Right hindlimb (tissue), 1 donor: ENCODE results near the gene BRINP1.

Experiments
- DNase-seq: peaks from one replicate; pipeline ENCODE4 v3.0.0-alpha.2; 2018

The BRINP1 gene

GRCh38 chr9:119273984-119274665 is 95.1 kb downstream of the BRINP1 start:
- no peak for DNase-seq

- no peak for DNase-seq
Observed at GRCh38 chr9:119273325-119273904, 95.8 kb downstream of the BRINP1 start.

DNA sequence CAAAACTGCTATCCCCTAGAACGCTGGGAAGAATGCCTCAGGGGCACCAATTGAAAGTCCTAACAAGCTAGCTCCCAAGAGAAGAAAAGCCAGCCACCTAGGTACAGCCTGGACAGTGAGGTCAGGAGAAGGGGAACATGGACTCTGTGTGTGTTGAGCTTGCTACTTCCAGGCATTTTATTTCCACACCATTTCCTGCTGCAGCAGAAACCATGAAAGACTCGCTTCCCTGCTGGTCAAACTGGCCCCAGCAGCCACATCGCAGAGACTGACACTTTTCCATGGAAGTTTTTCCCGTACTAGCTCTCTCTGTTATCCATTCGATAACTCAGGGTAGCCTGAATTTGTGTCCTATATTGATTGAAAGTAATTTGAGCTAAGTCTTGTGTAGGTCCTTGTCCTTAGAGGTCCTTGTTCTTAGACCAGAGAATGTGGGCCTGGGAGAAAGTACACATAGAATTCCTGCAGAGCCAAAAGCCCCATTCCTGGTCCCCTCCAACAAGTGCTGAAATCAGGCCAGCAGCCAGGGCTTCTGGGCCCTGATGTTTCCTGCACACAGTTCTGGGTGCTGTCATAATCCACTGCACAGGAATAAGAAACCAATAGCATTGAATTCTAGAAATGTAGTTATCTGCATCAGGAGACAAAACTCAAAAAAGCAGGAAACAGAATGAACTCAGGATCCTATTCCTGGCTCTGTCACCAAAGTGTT is 96.6 kb downstream of the BRINP1 start:
- DNase-seq = no peak

- DNase-seq = no peak
Observed at GRCh38 chr9:119268985-119269384, 100.2 kb downstream of the BRINP1 start.

GRCh38 chr9:119264165-119264564 is 105.1 kb downstream of the BRINP1 start:
- DNase-seq = no peak

GRCh38 chr9:119257592-119257991 is 111.6 kb downstream of the BRINP1 start:
- DNase-seq = no peak

- no peak for DNase-seq
Observed at GRCh38 chr9:119255116-119255515, 114.1 kb downstream of the BRINP1 start.

DNA sequence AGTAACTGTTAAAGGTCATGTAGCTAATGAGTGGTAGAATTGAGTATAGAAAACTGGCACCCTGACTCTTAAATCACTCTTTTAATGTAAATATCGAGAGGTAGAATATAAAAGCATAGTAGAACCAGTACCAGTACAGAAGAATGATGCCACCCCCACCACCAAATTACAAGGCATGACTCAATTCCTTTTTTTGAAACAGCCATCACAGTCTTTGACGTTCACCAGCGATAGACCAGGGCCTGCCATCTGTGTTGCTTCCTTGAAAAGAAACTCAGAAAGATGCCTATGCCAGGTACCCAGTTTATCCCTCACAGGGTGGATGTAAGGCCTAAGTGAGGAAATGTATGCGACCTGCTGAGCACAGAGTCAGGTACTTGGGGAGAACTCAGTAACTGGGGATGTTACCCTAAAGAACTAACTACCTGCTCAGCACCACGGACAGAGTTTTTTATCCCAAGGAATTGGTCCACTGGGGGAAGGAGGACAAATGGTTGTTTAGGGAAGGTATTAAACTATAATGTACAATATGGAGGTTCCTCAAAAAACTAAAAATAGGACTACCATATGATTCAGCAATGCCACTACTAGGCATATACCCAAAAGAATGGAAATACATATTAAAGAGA is 116.5 kb downstream of the BRINP1 start:
- no peak for DNase-seq

- DNase-seq = no peak
Observed at GRCh38 chr9:119251936-119252335, 117.3 kb downstream of the BRINP1 start.

DNA sequence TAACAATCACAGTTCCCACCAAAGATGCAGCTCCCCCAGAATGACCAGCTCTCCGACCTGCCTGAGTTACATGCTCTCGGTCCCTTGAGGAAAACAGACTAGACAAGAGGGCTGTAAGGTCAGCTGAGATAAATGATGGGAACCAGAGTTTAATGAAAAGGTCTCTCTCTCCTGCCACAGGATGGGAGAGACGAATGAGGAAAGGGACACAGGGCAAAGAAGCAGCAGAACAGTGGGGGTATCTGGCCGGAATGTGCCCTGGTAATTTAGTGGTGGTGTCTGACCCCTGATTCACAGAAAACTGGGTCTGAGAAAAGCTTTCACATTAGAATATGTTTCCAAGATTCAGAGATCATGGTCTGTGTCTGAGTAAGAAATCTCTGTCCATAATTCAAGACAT is 118.5 kb downstream of the BRINP1 start:
- no peak for DNase-seq

- DNase-seq = no peak
Observed at GRCh38 chr9:119240546-119240945, 128.7 kb downstream of the BRINP1 start.

GRCh38 chr9:119234636-119235035 is 134.6 kb downstream of the BRINP1 start:
- DNase-seq = no peak

GRCh38 chr9:119227422-119227821 is 141.8 kb downstream of the BRINP1 start:
- DNase-seq = no peak

- DNase-seq = no peak
Observed at GRCh38 chr9:119224431-119224830, 144.8 kb downstream of the BRINP1 start.

GRCh38 chr9:119221276-119221675 is 148.0 kb downstream of the BRINP1 start:
- no peak for DNase-seq

GRCh38 chr9:119218293-119218692 is 150.9 kb downstream of the BRINP1 start:
- DNase-seq = no peak

GRCh38 chr9:119216651-119217331 is 152.4 kb downstream of the BRINP1 start:
- peak; percentile 85 for DNase-seq

- DNase-seq = no peak
Observed at GRCh38 chr9:119215651-119216050, 153.6 kb downstream of the BRINP1 start.

DNA sequence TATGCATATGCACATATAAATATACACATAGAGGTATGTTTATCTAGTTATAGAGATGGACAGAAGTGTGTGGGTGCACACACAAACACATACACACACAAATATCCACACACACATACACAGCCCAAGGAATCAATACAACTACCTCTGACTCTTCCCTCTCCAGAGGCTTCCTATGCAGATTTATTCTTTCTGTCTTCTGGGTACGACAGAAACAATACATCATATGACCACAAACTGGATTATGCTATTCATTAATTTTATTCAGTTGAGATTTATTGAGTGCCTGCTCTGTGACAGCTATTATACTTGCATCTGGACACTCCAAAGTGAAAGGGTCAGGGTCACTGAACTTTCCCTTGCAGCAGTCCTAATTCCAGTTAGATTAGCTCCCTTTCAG is 155.8 kb downstream of the BRINP1 start:
- no peak for DNase-seq

DNA sequence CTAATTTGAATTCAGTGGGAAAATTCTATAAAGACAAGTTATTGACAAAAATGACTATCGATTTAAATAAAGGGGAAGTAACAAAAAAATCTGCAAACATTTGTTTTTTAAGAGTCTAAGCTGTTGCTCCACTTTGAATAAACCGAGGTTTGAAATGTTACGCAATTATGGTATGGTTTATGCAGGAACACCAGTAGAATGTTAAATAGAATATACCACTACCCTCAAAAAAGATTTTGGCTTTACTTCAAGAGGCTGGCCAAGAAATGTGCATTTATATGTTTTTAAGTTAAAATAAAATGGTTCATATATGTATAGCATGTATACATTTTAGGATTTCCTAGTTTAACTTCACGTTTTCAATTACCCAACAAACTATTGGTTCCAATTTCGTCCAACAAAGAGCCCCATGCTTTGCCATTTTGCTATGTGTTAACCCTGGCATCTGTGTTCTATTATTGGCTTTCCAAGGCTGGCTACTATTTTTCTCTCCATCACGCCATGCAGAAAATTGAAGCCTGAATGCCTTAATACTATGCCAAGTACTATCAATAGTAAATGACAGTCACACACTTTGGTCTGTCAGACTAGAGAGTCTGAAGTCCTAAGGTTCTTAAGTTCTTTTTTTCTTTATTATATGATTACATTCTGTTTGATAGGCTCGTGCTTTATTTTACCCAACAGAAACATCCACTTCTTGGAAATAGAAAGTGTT is 171.2 kb downstream of the BRINP1 start:
- DNase-seq = no peak

DNA sequence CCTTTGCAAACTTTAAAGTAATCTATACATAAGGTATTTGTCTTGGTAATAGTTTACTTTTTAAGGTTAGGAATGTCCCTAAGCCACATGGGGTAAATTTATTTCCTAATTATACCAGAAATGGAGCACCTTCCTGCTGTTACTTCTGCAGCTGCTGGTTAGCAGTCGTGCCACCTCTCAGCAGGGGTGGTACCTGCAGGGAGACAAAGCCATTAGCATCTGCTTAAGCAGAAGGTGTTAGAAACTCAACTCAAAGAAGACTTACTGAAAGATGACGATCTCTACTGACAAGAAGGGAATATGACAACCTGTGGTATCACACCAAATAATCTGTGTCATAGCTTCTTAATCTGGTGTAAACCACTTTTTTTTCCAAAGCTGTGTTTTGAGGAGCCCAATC is 173.7 kb downstream of the BRINP1 start:
- no peak for DNase-seq

DNA sequence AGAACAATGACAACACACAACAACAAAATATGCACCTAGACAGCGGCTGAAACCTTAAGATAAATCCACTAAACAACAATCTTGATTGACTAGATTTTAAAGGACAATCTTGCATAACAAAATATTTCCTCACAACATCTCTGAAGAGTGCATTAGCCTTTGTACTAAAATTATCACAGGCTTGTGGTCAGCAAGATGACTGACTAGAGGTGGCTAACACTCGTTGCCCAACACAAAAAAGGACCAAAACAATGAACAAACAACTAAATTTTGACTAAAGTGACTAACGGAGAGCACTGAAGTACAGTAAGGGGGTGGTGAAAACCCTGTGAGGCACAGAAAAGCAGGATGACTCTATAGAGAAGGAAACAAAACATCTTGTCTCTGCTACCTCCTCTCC is 183.9 kb downstream of the BRINP1 start:
- no peak for DNase-seq
